HG03039 (cell line): ENCODE measurements around the gene DNMT1.

ENCODE experiments used
- ATAC-seq: cut with Tn5 transposase; IDR thresholded peaks from one replicate; pipeline ENCODE4 v1.9.1; 2021; ENCODE audit warnings: mild to moderate bottlenecking, moderate library complexity; ENCODE audit not compliant: unreplicated experiment

The DNMT1 gene

DNA sequence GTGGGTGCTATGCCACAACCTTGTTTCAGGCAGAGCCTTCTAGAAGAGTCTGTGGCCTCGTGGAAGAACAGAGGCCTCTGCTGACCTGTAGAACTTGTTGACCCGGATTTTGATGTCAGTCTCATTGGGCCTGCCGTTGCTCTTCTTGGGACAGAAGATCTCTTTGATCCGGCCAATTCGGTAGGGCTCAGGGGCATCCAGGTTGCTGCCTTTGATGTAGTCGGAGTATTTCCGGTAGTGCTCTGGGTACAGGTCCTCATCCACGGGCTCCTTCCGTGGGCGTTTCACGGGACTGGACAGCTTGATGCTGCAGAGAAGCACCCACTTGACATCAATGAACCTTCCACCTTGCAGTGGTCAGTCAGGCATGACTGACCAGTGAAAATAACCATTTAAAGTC is 51.1 kb downstream of the DNMT1 start:
- no peak for ATAC-seq

DNA sequence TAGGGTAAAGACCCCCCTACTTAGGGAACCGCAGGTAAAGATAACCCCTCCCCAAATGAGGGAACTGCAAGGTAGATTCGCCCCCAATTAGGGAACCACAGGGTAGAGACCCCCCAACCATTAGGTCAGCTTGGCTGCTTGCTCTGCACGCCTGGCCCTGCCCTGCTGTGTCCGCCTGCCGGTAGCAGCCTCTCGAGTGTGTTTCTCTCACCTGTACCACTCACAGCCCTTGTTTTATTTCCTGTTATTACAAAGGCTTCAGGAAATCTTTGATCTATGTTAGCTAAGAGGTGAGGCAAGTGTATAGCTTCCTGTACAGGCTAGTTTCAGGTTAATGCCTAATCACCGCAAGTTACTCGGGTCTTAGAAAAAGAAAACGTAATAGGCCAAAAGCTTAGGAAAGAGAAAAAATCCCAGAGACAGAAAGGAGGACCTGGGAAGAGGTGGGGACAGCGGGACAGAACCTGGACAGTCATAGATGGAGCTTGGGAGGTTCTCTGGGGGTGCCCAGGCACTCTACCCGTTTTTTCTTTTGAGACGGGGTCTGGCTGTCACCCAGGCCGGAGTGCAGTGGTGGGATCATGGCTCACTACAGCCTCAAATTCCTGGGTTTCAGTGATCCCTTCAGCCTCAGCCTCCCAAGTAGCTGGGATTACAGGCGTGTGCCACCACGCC is 51.9 kb downstream of the DNMT1 start:
- ATAC-seq, result no peak

DNA sequence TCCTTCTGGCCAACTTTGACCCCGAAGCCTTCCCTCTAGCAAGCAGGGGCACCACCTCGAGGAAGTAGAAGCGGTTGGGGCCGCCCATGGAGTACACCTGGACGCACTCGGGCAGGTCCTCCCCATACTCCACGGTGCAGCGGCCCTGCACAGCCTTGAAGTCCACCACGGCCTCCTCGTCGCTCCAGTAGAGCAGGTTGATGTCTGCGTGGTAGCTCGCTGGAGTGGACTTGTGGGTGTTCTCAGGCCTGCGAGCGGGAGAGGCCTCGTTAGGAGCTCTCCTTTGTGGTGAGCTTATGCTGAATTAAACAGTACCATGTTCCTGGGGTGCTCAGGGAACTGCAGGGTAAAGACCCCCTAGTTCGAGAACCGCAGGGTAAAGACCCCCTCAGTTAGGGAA is 52.8 kb downstream of the DNMT1 start:
- no peak for ATAC-seq

DNA sequence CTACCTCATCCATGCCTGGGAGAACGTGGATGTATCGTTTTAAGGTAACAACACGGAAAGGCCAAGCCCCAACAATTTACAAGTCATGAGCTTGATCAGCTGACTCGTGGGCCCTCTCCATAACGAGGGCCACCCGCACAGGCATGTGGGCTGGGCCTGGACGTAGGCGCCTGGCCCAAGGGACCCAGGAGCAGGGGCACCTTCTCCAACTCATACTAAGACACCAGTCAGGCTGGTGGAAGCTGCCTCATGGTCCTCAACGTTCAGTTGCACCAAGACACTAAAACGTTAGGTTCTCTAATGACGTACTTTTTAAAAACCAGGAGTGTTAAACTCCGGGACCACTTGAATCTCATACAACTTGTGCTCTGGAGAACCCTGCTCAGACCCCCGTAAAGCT is 53.3 kb downstream of the DNMT1 start:
- no peak for ATAC-seq

DNA sequence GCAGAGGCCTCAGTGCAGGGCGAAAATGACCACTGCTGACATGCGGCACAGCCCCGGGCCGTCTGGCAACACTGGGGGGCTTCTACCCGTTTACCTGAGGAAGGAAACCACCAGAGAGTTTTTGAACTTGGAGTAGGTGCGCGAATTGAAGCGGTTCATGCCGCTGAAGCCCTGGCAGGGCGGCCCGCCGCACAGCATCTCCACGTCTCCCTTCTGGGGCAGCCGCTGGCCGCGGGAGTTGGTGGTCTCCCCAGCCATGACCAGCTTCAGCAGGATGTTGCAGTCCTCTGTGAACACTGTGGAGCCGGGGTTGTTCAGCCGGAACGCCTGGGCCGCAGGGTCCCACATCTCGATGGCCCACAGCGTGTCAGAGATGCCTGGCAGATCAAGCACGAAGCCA is 54.8 kb downstream of the DNMT1 start:
- no peak for ATAC-seq

DNA sequence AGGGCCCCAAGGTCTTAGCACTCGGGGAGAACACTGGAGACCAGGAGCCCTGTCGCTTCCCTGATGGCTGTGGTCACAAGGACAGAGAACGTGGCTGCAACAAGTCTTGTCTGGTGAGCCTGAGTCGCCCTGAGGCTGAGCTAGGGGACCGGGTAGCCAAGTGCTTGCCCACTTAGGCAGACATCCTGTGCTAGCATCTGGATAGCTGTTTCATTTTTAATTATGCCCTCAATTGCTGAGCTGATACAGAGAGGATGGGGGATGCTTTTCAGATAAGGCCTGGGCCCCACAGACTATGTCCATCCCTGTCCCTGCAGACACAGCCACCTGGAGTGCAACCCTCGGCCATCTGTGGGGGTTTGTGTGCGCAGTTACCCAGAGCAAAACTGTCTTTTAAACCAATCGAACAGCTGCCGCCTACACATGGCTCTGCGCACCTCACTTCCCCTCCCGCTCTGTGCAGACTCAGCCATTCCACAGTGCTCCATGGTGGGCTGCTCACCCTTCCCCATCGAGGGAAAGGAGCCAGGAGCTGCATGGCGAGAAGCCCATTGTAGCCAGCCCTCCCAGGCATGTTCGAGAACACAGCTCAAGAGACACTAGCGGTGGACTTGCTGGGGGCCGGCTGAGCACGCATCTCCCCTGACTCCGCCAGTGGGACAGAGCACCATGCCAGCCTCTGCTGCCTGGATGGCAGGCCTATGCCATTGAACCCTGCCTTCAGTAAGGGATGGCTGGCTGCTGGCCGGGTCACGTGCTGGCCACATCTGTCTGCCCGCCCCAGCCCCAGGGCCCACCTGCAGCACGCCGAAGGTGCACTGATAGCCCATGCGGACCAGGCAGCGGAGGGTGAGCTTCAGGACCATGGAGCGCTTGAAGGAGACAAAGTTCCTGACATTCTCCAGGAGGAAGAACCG is 55.6 kb downstream of the DNMT1 start:
- ATAC-seq, result no peak

DNA sequence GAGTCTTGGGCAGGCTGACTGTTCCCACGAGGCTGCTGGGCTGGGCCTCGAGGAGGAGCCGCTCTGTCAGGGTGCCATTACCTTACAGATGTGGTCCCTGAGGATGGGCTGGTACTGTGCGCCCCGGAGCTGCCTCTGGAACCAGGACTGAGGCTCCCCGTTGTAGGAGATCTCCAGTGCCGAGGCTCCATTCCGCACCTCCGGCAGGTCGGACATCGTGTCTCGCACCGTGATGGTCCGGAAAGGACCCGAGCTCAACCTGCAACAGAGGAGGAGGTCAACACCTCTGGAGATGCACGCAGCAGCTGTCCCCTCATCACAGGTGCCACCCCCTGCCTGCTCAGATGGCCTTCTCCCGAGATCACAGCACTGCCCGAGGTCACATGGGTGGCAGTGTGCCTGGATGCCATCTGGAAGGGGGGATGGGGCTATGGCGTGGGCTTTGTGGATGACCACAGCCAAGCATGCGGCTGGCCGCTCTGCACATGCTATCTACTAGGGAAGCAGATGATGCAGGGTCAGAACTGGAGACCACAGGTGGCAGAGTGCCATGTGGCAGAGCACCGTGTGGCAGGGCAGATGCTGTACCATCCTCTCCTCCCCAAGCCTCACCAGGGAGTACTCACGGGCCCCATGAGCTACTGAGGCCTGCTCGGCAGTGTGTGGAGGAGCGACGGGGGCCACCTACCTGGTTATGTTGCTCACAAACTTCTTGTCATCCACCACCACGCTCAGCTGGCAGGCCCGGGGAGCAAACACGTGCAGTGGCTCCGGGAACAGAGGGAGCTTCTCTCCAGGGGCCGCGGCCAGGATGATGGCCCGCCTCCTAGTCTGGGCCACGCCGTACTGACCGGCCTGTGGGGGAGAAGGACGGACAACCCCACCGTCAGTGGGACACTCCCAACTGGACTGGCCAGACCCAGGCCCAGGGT is 56.7 kb downstream of the DNMT1 start:
- no peak for ATAC-seq

DNA sequence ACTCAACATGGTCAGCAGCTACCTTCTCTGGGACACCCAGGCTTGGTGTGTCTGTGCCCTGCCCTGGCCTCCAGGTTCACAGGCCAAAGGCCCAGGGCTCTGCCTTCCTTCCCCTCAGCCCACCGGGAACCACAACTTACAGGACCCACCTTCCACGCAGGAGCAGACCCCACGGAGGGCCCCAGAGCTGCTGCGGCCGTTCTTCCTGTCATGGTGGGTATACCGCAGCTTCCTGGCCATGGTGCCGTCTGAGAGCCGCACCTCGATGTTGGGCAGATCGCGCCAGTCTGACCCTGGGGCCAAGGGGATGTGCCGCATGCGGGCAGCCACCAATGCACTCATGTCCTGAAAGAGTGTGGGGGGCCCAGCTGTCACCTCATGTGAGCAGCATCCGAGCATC is 57.8 kb downstream of the DNMT1 start:
- ATAC-seq, result no peak

DNA sequence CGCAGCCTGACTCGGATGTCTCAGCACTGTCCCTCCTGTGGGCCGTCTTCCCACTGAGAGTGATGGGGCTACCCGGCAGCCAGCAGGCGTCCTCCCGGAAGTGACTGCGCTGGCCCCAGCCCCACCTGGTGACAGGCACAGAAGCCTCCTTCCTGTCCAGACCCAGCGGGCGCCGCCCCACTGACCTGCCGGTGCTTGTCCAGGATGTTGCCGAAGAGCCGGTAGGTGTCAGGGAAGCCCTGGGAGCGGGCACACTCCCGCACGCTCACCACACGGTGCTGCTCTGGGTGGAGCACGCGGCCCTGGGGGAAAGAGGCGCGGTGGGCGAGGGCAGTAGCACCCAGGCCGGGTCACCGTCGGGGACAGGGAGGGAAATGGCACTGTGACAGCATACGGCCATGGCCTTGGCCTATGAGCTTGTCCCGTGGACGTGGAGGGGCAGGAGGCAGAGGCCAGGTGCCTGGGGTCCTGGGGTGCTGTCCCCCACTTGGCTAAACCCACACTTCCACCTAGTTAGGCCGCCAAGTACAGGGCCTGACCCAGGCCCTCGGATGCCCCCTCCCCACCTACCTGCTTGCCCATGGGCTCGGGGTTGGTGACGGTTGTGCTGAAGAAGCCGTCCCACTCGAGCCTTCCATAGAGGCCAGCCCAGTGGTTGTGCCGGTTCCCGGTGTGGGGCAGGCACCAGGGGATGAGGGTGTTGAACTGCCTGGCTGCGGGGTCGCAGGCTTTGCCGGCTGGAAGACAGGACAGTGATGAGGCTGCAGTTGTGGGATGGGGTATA is 59.0 kb downstream of the DNMT1 start:
- ATAC-seq, result no peak

DNA sequence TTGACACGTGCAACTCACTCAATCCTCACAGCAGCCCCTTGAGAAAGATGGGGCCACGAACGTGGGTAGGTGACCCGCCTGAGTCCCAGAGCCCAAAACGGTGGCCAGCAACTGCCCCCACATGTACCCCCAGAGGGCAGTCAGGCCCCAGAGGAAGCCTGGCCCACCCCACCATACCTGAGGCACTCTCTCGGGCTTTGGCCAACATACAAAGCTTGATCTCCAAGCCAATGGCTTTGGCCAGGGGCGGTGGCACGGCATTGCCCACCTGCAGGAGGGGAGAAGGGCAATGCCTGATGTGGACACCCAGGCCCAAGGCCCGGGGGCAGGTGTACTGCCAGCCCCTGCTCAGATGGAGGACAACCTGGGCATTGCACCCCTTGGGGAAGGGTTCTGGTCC is 60.7 kb downstream of the DNMT1 start:
- no peak for ATAC-seq

DNA sequence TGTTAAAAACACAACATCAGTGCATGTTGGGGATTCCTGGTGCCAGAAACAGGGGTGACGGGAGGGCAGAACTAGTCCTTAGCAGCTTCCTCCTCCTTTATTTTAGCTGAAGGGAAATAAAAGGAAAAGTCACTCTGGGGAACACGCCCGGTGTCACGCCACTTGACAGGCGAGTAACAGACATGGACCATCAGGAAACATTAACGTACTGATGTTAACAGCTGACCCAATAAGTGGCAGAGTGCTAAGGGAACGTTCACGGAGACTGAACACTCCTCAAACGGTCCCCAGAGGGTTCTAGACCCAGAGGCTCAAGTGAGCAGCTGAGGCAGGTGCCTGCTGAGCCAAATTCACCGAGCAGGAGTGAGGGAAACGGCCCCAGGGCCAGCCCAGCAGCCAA is 61.2 kb downstream of the DNMT1 start:
- no peak for ATAC-seq

DNA sequence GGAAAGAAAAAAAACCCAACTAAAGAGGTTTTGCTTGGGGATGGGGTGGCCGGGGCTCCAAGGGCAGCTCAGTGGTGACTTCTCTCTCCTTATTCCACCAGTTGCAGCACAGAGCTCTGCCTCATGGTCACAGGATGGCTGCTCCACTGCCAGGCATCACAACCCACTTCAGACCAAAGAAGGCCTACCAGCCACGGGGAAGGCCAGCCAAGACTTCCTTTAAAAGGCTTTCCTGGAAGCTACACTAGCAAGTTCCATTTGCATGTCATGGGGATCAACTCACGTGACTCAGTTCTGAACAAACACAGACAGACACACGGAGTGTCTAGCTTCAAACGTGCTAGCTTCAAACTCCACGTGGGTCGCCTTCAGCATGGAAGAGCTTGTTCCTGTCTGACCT is 61.8 kb downstream of the DNMT1 start:
- ATAC-seq, result no peak

DNA sequence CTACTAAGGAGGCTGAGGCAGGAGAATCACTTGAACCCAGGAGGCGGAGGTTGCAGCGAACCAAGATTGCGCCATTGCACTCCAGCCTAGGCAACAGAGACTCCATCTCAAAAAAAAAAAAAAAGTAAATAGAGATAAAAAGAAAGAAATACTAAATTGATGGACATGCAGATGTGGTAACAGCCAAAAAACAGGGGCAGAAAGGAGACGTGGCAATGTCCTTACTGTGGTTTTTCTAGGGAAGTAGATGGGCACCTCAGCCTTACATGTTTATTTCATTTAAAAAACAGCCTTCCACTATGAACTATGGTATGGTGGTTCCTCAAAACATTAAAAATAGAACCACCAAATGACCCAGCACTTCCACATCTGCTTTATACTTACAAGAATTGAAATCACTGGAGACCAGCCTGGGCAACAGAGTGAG is 68.5 kb downstream of the DNMT1 start:
- ATAC-seq, result no peak

DNA sequence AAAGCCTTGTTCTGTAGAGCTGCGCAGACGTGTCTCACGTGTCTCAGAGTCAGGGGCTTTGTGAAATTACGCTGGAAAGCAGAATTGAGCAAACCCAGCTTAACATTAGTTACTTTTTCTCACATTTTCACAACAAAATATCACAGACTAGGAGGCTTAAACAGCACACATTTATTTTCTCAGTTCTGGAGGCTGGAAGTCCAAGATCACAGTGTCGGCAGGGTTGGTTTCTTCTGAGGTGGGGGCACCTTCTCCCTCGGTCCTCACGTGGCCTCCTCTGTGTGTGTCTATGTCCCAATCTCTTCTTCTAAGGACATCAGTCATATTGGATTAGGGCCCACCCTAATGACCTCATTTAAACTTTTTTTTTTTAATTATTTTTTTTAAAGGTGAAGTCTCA is 70.3 kb downstream of the DNMT1 start:
- ATAC-seq, result no peak

DNA sequence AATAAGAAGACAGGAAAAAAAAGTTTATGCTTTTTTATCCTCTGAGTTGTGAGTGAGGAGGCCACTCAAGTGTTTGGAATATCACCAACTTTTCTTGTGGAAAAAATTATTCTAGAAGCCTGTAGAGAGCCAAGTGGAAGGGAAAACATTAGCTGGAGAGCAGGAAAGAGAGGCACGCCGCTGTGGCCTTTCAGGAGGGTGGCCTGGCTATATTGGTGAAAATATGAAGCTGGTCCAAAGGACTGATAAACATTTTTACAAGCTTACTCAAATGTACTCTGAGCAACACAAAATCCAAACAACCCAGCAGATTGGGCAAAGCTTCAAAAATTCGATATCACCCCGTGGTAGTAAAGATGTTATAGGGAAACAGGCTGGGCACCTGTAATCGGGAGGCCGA is 72.7 kb downstream of the DNMT1 start:
- ATAC-seq, result no peak

DNA sequence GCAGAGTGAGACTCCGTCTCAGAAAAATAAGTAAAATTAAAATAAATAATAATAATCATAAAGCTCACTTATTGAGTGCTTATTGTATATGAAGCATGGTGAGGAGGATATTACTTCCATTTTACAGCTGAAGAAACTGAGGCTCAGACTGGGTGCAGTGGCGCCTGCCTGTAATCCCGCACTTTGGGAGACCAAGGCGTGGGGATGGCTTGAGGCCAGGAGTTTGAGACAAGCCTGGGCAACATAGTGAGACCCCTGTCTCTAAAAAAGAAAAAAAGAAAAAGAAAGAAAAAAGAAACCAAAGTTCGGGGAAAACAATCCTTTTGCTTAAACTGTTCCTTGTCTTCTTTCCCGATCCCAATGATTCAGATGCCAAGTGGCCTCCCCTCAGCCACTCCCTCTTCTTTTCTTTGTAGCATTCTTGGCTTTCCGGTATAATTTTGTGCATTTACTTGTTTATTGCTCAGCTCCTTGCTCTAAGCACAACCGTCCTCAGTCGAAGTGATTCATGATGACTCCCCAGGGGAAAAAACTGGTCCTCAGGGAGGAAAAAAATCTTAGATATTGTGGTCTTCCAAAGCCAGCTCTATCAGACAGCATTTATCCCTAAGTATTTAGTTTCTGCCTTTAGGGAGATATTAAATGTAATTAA is 74.1 kb downstream of the DNMT1 start:
- ATAC-seq, result no peak

DNA sequence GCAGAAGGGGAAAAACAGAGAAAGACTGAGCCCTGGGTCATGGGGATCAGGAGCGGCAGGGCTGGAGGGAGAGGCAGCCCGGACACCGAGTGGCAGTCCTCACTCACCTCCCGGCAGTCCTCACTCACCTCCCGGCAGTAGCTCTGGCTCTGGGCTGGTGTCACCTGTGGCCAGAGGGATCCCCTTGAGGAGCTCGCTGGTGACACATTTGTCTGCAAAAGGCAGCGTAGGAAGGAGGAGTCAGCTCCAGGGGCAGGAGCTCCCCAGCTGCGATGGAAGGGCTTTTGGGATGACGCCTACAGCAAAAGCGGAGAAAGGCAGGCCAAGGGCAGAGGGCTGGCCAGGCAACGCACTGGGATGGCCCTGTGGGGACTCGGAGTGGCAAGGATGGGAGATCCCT is 75.8 kb downstream of the DNMT1 start:
- no peak for ATAC-seq

DNA sequence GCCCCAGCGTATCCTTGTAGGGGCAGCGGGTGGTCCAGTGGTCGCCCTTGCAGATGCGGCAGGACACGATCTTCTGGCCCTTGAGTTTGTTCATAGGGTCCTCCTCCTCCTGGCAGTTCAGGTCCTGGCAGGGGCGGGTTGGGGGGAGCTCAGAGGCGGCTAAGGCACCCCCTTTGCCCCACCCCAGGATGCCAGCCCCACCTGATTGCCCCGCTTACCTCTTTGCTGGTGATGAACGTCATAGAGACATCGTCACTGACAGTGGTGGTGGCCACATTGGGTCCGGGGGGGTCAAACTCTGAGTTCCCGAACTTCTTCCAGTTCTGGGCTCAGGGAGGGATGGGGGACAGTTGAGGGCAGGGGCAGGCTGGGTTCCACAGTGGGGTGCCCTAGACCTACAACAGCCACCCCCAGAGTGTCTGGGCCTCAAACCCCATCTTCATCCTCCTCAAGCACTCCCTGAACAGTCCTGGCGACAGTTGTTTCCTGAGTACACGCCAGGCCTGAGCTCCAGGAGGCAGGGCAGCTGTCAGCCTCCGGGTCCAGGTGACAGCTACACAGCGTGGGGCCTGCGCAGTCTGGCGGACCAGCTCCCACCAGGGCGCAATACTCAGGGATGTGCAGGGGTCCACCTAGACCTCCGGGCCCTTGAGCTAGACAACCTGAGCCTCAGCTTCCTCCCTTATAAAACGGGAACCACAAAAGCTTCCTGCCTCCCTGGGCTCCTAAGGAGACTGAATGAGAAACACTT is 77.7 kb downstream of the DNMT1 start:
- no peak for ATAC-seq

DNA sequence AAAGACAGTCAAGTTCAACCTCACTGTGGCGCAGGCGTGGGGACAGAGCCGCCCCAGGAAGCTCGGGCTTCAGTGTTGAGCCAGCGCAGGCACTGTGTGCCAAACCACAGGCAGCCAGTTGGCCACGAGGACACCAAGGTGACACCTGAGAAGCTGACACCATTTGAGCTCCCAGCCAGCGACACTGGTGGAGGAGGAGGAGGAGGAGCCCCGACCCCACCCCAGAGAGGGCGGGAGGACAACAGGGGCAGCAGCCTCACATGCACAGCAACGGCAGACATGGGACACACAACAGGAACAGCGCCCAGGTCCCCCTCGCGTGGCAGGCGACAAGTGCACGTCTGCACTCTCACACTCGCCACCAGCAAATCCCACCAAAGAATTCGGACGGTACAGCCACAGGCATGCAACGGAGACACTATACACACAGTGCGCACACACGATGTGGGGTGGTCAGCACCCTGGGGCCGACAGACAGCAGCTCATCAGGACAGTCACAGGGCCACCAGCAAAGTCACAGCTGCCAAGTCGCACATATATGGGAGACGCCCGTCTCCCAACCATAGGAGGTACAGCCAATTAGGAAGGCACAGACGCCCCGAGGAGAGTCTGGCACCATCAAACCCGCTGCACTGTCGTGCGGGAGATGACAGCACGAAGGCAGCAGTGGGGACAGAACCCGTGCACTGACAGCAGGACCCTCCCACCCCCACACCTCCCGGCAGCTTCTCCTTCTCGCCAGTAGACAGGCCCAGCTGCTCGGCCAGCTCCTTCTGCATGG is 78.5 kb downstream of the DNMT1 start:
- no peak for ATAC-seq
